IPS-18c (cell line): ENCODE measurements around the gene ATXN1L.
"Not testable (repeated sequence)": the region's sequence is repeated elsewhere in the genome, so short reads cannot be mapped to it uniquely, and the experiment has no call there.

Experiments used
- H3K4me3 ChIP-seq: 2 replicates; pipeline ENCODE4 v1.7.0; 2013; ENCODE audit warnings: low read depth, mild to moderate bottlenecking, low read length, moderate library complexity; ENCODE audit not compliant: insufficient read depth
- H3K9me3 ChIP-seq: one replicate; pipeline ENCODE4 v1.6.1; 2013; ENCODE audit warnings: mild to moderate bottlenecking, low read length, moderate library complexity; ENCODE audit not compliant: control insufficient read depth, insufficient read depth

Gene ATXN1L

DNA sequence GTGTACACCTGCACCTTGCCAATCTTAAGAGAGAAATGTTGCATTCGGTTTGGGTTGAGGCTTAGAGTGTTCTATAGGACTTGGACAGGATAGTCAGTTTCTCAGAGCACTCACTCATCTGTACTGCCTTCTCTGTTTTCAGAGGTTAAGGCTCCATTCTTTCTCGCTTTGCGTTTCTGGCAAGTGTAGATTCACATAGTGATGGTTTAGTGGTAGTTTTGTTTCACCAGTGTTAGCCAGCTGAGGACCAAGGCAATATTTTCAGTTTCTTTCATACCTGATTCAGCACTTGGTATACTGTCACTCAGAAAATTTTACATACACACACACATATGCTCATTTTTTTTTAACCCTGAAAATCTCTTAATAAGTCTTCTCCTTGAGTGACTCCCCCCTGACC lies 1.3 kb downstream of the ATXN1L start:
- Histone ChIP-seq H3K4me3 (peak overlapping the region; percentile 95), H3K9me3 (no peaks in the 10 kb centered on the region)

DNA sequence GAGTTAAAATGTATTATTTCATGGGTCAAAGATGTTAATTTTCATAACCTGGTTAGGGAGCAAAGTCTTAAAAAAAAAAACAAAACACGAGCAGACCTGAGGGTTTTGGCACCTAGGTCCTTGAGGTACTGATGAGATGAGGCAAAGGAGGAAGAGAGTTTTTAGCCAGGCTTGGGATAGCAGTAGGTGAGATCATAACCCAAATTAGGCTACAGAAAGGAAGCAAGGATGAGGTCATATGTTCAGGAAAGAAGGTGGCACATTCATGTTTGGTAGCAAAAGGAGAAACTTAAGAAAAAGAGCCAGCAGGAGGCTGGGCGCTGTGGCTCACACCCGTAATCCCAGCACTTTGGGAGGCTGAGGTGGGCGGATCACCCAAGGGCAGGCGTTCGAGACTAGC lies 2.8 kb downstream of the ATXN1L start:
- Histone ChIP-seq H3K9me3 (no peaks in the 10 kb centered on the region), H3K4me3 (no peak overlapping the region)

DNA sequence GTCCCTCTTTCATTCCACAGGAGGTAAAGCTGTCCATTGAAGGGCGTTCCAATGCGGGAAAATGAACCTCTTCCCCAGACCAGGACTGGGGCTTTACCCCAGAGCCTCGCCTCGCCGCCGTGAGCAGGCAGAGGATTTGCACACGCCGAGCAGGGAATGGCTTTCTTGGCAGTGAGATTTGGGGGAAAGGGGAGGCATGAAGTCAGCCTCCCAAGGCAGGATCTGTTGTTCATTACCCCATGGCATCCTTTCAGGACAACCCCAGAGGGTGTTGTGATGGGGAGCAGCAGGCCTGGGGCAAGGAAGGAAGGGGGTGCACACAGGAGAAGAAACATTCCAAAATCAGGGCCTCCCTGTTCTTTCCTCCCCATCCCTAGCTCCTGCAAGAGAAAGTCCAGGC lies 6.0 kb downstream of the ATXN1L start:
- Histone ChIP-seq H3K4me3 (no peak overlapping the region), H3K9me3 (no peaks in the 10 kb centered on the region)

DNA sequence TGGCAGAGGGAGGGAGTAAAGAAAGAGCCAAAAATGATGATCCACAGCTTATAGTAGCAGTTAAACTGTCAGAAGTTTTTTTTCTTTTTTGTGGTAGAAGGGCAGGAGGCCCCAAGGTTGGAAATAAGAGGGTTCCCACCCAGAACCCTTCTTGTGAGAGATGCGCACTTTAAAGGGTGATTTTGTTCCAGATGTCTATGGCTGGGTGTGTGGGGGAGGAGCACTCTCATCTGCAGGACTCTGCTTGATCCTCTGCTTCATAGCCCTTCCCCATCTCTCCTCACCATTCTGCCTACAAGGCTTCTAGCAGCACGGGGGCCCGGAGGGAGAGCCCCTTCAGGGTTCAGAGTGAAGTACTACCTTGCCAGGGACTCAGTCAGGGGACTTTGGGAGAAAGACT lies 6.4 kb downstream of the ATXN1L start:
- H3K9me3 ChIP-seq: no peaks in the 10 kb centered on the region

DNA sequence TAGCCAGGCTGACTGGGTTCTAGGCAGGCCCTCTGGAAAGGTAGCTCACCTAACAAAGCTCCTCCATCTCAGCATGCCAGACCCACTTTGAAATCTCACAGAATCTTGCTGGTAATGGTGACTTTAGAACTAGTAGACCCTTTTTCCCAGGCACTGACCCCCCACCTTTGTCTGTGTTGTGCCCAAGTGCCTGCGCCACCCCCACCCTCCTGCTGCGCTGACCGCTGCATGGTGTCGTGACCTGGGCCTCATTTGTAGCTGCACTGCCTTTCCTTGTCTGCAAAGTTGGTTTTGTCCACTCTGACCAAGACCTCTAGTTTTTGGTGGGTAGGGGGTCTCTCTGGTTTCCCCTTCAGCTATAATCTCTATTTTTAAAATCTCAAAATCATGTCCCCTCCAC lies 6.8 kb downstream of the ATXN1L start:
- no peaks in the 10 kb centered on the region for H3K9me3 ChIP-seq
- H3K4me3 ChIP-seq: no peak overlapping the region

More for the DNA sequence above, 6.4 kb downstream of the ATXN1L start:
- no peak overlapping the region for H3K4me3 ChIP-seq

DNA sequence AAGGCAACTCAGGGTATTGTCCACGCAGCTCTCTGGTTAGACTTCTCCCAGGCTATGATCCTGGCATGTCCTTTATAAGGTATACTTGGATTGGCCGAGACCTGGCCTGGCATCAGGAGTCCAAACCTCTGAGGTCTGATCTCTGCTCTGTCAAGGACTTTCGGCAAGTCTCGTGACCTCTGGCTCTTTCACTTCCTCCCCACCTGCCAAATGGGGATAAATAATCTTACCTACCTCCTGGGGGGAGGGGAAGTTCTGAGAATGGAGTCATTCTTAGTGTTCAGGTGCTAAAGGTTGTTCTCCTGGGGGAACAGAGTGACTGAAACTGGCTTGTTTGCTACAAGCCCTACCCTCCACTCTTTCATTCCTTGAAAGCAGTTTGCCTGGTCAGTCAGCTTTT lies 7.6 kb downstream of the ATXN1L start:
- Histone ChIP-seq H3K9me3 (no peaks in the 10 kb centered on the region), H3K4me3 (no peak overlapping the region)

DNA sequence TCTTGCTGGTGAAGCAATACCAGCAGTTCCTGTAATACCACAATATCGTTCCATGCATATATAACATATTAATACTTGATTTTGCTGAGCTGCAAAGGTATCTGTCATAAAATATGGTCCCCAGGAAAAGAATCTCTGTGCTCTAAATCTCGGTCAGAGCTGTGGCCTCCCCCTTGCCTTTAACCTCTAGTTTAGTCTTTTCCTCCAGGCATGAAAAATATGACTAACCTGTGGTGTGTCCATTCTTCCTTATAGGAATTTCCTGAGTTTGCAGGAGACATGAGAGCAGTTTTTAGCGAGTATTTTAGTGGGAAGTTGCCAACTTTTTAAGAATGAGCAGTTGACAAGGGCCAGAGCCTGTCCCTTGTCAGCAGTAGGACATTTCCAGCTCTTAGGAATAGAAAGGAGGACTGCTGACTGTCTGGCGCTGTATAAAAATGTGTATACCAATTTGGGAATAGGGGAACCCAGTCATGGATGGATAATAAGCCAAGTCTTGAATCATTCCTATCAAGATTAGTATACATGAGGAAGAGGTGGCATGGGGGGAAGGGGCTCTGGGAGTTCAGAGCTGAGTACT lies 8.7 kb downstream of the ATXN1L start:
- no peaks in the 10 kb centered on the region for H3K9me3 ChIP-seq
- no peak overlapping the region for H3K4me3 ChIP-seq

DNA sequence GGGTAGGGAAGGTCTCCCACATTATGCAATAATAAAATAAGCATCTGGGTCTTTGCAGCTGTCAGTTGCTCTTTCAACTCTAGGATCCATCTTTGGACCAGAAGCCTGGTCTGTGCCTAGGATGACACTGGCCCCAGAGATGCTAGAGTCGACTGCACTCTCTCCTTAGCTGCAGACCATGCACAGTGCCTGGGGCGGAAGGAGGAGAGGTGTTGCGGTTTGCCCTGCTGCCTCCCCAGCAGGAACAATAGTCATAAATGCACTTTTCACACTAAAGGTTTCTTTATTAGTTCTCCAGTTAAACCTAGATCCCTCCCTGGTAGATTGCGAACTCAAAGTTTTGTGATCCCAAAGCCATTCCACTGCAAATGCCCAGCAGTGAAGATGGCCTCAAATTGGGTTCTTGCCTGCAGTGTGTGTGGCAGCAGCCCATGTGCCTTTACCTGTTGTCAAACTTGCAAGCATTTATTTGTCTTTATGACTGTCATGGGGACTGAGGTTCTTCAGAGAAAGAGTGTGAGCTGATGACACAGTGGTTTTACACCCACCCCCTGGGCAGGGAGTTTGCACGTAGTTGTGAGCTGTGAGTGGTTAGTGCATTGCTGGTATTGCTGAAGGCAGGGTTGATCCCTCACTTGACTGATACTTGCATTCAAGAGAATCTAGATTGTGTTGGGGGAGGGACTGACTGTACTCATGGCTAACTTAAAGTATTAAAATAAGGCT lies 10.3 kb downstream of the ATXN1L start:
- H3K9me3 ChIP-seq: no peaks in the 10 kb centered on the region
- H3K4me3 ChIP-seq: no peak overlapping the region

DNA sequence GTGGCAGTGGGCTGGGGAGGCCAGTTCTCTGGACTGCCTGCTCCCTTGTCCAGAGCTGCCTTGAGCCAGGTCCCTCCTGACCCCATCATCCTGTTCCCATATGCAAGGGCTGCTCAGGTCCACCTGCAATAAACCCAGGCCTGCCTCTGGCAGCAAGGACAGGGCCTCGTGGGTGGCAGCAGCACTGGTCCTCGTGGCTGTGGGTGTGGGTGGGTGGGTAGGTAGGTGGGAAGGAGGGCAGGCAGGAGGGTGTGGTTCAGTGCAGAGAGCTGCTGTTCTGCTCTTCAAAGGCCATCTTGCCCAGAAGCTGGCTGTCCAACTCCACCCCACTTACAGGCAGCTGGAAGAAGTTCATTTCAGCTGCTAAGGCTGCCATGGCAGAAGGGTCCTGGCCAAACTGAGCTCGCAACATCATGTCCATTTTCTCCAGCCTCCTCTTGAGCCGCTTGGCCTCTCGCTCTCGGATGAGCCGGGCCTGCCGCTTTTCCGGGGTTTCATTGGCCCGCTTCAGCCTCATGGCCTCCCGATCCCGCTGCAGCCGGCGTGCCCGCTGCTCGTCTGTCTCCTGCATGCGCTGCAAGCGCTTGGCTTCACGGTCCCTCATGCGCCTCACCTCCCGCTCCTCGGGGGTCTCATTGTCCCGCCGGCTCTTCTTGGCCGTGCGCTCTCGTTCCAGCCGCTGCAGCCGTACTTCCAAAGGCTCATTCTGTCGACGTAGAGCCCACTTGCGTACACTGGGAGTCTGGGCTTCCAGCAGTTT lies 14.2 kb downstream of the ATXN1L start:
- no peaks in the 10 kb centered on the region for H3K9me3 ChIP-seq

DNA sequence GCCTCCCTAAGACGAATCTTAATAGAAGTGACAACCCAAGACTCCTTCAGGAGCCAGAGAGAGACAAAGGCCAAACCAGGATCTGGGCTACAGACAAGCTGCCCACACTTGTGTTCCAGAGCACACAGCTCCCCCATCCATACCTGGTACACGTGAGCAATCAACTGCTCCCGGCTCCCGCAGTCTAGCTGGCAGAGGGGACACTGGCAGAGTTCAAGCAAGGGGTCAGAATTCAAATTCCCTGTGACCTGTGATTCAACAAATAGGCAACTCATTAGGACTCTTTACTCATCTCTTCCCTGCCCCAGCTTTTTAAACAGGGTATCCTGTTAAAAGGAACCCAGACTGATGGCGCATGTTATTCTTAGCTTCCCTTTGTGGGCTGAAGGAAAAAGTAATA lies 18.2 kb downstream of the ATXN1L start:
- Histone ChIP-seq H3K9me3 (no peaks in the 10 kb centered on the region), H3K4me3 (no peak overlapping the region)

More for the DNA sequence above, 14.2 kb downstream of the ATXN1L start:
- H3K4me3 ChIP-seq: no peak overlapping the region

DNA sequence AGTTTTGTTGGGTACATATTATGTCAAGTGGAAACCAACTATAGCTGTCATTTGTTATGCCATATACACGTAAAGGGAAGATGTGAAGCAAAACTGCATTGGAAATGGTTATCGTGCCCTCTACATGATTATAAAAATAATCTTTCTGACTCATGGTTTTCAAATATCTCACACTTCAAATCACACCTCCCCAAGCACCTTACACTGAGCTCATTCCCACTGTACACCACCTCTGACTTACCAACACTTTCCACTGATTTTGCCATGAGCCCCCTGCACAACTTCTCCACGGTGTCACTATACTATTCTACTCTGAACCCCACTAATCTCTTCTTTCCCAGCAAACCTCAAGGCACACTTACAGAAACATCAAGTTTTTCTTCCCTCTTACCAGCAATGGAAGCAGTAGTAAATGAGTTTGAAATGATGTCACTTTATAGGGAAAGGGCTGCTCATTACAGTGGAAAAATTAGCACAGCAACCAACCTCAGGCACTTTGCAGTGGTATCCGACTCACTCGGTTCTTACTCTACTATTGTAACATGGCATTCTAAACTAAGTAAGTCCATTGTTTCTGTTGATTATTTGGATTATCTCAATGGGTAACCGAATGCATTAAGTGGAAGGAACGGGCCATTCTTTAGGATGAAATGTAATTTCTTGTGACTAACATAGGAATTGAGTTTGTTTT lies 19.5 kb downstream of the ATXN1L start:
- no peaks in the 10 kb centered on the region for H3K9me3 ChIP-seq
- no peak overlapping the region for H3K4me3 ChIP-seq

DNA sequence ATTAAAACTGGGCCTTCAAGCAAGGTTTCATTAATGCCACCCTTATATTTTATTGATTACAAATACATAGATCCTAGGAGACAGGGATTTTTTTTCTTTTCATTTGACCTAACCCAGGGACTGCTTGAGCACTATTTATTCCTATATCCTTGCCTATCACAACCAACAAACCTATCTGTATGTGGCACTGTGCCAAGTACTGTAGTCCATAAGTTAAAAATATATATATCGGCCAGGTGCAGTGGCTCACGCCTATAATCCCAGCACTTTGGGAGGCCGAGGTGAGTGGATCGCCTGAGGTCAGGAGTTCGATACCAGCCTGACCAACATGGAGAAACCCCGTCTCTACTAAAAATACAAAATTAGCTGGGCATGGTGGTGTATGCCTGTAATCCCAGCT lies 21.4 kb downstream of the ATXN1L start:
- H3K4me3 ChIP-seq, H3K9me3 ChIP-seq: not testable (repeated sequence)

DNA sequence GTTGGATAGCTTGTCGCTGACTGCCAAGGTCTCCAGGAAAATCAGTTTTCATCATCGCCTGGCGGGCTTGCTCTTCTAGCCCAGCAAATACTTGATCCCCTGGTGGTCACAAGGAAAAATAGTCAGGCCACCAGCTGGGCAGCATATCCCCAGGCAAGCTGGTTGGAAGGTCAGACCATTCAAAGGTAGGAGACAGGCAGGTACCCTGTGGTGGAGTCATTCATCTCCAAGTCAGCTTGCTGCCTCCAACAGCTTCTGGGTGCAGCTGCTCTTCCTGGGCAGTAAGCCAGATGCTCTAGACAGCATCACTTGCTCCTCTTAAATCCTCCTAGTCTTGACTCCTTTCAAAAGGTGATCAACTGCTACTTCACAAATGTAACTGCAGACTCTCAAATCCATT lies 22.2 kb downstream of the ATXN1L start:
- Histone ChIP-seq H3K4me3 (no peak overlapping the region), H3K9me3 (no peaks in the 10 kb centered on the region)

DNA sequence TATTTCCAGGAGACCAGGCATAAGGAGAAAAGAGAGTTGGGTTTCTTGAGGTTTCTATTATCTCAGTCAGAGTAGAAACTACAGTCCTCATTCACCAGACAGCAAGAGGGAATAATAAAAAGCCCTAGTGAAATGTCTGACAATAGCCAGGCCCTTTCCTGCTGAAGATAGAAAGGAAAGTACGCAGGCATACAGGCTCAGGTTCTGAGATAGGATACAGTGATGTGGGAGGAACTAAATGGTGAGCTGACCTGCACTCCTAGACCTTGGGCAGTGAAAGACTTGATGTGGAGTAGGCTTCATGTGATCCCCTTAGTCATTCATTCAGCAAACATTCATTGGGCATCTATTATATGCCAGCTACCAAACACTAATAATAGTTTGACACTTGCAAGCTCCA lies 23.3 kb downstream of the ATXN1L start:
- H3K9me3 ChIP-seq: no peaks in the 10 kb centered on the region
- no peak overlapping the region for H3K4me3 ChIP-seq

DNA sequence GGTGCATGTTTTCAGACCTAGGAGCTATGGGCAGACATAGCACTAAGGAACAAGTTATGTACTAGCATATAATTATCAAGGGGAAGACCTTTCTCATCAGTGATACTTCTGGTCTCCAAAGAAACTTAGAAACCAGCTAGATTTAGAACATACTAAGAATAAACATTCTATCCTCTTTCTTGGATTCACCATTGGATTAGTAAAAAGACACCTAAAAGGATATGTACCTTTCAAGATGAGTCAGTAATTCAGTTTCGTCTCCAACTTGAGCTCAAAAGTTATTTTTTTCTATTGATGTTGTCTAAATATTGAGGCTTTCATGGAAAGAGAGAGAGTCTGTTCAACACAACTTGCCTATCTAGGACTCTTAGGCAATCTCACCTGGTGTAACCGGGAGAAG lies 25.0 kb downstream of the ATXN1L start:
- no peaks in the 10 kb centered on the region for H3K9me3 ChIP-seq

DNA sequence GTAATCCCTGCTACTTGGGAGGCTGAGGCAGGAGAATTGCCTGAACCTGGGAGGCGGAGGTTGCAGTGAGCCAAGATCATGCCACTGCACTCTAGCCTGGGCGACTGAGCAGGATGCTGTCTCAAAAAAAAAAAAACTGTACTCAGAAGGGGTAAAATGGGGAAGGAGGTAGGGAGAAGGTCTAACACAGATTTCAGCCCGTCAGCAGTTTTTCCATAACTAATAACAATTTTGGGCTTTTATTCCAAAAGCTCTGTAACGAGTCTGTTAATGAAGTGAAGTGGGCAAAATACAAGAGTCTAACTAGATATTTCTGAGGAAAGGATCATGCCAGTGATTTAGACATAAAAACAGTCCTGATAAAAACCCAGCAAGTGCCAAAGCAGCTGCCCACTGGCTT lies 27.4 kb downstream of the ATXN1L start:
- no peaks in the 10 kb centered on the region for H3K9me3 ChIP-seq
- no peak overlapping the region for H3K4me3 ChIP-seq

More for the DNA sequence above, 25.0 kb downstream of the ATXN1L start:
- no peak overlapping the region for H3K4me3 ChIP-seq

DNA sequence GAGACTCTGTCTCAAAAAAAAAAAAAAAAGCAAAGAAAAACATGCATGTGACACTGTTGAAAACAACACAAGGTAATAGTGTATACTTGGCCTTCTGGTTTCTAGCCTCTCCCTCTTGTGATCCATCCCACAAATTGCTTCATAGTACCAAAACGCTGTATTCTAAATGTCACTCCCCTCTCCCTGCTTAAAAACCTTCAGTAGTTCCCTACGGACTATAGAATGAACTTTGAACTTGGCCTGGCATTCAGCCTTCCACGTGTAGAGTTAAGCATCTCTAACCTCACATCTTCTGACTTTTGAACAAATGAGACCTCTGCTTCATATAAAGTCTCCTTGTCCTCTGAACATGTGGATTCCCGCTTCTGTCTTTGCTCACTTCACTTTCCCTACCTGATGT lies 33.1 kb downstream of the ATXN1L start:
- H3K9me3 ChIP-seq: no peaks in the 10 kb centered on the region
- no peak overlapping the region for H3K4me3 ChIP-seq

DNA sequence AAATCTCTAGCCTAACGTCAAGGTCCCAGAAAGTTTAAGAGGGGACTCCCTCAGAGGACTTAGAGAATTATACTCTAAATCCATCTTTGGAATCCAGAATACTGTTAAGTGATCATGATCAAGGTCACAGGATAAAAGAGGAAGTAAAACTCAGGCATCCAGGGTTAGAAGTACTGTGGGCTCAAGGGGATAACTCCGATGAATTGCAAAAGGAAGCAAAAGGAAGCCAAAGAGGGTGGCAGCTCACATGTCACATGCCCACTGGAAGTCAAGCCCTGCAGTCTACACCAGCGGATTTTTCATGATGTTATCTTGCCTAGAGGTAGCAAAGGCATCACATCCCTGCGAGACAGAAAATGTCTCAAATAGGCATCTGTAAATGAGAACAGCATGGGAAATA lies 34.4 kb downstream of the ATXN1L start:
- no peaks in the 10 kb centered on the region for H3K9me3 ChIP-seq
- H3K4me3 ChIP-seq: no peak overlapping the region
